Measurements from ENCODE around the gene ATP11A. TPM values are rescaled to one million over a fixed set of nuclear protein-coding genes. Genes with fewer than 3 reads are reported as not detected.

The ATP11A gene
- total and polyA plus RNA-seq, 2 experiments from 2014 or later, result 12.3 to 52.6 TPM

DNA sequence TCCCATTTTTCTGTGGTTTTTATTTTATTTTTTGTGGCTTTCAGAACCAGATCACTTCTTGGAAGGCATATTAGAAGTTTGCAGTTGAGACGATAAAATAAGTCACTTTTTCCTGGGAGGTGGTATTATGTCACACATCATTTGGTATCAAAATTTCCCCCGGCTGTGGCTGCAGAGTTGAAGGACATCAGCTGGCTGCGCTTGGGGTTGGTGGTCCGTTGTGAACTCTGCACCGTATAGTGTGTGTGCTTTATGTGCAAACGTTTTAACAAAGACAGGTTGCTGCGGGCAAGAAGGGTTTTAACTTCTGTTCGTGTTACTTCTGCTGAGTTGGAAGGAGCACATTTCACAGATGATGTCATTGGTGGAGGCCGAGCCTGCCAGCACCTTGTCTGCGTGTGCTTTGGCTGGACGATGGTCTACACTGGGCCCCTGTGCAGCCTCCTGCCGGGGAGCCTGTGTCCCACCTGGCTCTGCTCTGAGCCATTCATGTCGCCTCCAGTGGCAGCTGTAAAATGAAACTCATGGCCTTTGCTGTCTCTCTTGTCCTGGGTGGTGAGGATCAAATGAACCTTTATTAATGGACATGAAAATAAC is 9.6 kb downstream of the ATP11A start:
- H3K4me2 ChIP-seq, result no peak overlapping the region
- no peak overlapping the region for H2AFZ ChIP-seq
- Mint-ChIP-seq H3K4me1 (peaks cover 53% of the 10 kb centered on the region), H3K36me3 (ENCODE audit: low read depth) (peaks cover 14% of the 10 kb centered on the region; the same call in 2 of the 3 replicates), H3K27me3 (ENCODE audit: insufficient read depth, low read depth, poor library complexity) (peaks cover 17% of the 10 kb centered on the region), H3K9me3 (no peaks in the 10 kb centered on the region), H3K4me3 (no peak overlapping the region), H3K27ac (no peak overlapping the region)
- H3K9me2 ChIP-seq (ENCODE audit: insufficient read depth), result no peaks in the 10 kb centered on the region
- H3K36me3 ChIP-seq (ENCODE audit: insufficient read depth), result no peaks in the 10 kb centered on the region
- no peak overlapping the region for H3K4me3 ChIP-seq
- peaks cover 22% of the 10 kb centered on the region for H3K4me1 ChIP-seq (ENCODE audit: insufficient read depth)
- peaks cover 96% of the 10 kb centered on the region for H3K79me2 ChIP-seq (replicated peaks; ENCODE audit: insufficient read depth)
- no peaks in the 10 kb centered on the region for H3F3A ChIP-seq (replicated peaks; ENCODE audit: low read depth)
- H4K20me1 ChIP-seq (replicated peaks; ENCODE audit: insufficient read depth), result peaks cover 11% of the 10 kb centered on the region; the same call in 1 of the 2 replicates
- ATAC-seq, result no peak
- no peaks in the 10 kb centered on the region for H3K27me3 ChIP-seq (ENCODE audit: insufficient read depth)
- TF ChIP-seq EZH2phosphoT487 (IDR thresholded peaks at IDR 0.05; ENCODE audit: unreplicated experiment), result no peak
- TF ChIP-seq, protein P1, sequence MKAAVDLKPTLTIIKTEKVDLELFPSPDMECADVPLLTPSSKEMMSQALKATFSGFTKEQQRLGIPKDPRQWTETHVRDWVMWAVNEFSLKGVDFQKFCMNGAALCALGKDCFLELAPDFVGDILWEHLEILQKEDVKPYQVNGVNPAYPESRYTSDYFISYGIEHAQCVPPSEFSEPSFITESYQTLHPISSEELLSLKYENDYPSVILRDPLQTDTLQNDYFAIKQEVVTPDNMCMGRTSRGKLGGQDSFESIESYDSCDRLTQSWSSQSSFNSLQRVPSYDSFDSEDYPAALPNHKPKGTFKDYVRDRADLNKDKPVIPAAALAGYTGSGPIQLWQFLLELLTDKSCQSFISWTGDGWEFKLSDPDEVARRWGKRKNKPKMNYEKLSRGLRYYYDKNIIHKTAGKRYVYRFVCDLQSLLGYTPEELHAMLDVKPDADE (IDR thresholded peaks at IDR 0.05), result no peak
- no peak for TF ChIP-seq CREB1 (CRISPR knock-in tag; IDR thresholded peaks at IDR 0.05; ENCODE audit: low read depth)
- no peak overlapping the region for H3K27ac ChIP-seq (ENCODE audit: low read depth)
- DNase-seq (ENCODE audit: low spot score), result no peak

DNA sequence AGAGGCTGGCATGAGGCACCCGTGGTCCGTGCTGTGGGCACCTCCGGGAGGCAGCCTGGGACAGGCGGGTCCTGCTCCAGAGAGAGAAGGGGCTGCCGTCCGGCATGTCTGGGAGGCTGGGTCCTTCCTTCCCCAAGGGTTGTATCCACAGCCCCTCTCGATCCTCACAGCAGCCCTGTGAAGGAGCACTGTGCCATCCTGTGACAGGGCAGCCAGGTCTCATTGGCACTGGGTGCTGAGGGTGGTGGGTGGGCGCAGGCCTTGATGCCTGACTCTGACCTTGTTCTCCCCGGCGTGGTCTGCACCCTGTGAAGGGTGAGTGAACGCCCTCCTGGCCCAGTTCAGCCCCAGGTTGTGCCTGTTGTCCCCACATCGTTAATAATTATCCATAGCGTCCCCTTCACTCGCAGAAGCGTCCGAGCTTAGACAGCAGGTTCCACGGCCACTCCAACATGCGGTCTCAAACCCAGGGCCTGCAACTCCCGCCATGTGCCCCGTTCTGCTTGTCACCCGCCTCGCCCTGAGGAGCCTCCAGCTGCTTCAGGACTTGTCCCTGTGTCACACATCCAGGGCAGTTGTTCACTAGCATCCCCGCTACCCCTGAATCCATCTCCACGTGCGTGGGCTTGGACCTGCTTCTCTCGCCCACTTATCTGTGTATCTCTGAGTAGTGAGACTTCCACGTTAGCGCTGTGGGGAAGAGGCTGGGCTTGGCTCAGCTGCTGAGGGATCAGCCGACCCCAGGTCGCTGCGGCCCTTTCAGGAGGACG is 10.6 kb downstream of the ATP11A start:
- H3K27me3 ChIP-seq (ENCODE audit: insufficient read depth), result no peaks in the 10 kb centered on the region
- no peak overlapping the region; the same call in 1 of the 2 replicates for H3K27ac ChIP-seq (ENCODE audit: low read depth)
- ATAC-seq (no peak), DNase-seq (ENCODE audit: low spot score) (no peak)
- Mint-ChIP-seq H3K36me3 (ENCODE audit: low read depth) (peaks cover 14% of the 10 kb centered on the region; the same call in 2 of the 3 replicates), H3K27me3 (ENCODE audit: insufficient read depth, low read depth, poor library complexity) (peaks cover 17% of the 10 kb centered on the region), H3K9me3 (no peaks in the 10 kb centered on the region), H3K27ac (peak overlapping the region; percentile 72; the same call in 1 of the 2 replicates), H3K4me3 (no peak overlapping the region), H3K4me1 (peaks cover 56% of the 10 kb centered on the region)
- no peaks in the 10 kb centered on the region for H3K9me2 ChIP-seq (ENCODE audit: insufficient read depth)
- no peaks in the 10 kb centered on the region for H3F3A ChIP-seq (replicated peaks; ENCODE audit: low read depth)
- H3K4me2 ChIP-seq, result no peak overlapping the region
- H3K79me2 ChIP-seq (replicated peaks; ENCODE audit: insufficient read depth), result peaks cover 96% of the 10 kb centered on the region
- no peaks in the 10 kb centered on the region for H3K36me3 ChIP-seq (ENCODE audit: insufficient read depth)
- H2AFZ ChIP-seq, result no peak overlapping the region
- H4K20me1 ChIP-seq (replicated peaks; ENCODE audit: insufficient read depth), result peaks cover 11% of the 10 kb centered on the region; the same call in 1 of the 2 replicates
- H3K4me3 ChIP-seq, result no peak overlapping the region
- H3K4me1 ChIP-seq (ENCODE audit: insufficient read depth), result peaks cover 33% of the 10 kb centered on the region
- TF ChIP-seq, protein P2, sequence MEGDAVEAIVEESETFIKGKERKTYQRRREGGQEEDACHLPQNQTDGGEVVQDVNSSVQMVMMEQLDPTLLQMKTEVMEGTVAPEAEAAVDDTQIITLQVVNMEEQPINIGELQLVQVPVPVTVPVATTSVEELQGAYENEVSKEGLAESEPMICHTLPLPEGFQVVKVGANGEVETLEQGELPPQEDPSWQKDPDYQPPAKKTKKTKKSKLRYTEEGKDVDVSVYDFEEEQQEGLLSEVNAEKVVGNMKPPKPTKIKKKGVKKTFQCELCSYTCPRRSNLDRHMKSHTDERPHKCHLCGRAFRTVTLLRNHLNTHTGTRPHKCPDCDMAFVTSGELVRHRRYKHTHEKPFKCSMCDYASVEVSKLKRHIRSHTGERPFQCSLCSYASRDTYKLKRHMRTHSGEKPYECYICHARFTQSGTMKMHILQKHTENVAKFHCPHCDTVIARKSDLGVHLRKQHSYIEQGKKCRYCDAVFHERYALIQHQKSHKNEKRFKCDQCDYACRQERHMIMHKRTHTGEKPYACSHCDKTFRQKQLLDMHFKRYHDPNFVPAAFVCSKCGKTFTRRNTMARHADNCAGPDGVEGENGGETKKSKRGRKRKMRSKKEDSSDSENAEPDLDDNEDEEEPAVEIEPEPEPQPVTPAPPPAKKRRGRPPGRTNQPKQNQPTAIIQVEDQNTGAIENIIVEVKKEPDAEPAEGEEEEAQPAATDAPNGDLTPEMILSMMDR (conservative IDR thresholded peaks at IDR 0.05; ENCODE audit: low read depth in 2 of 2), result no peak
- TF ChIP-seq EZH2phosphoT487 (IDR thresholded peaks at IDR 0.05; ENCODE audit: unreplicated experiment), result no peak
- no peak for TF ChIP-seq STAT1 (IDR thresholded peaks at IDR 0.05; ENCODE audit: unreplicated experiment)
- no peak for TF ChIP-seq CREB1 (CRISPR knock-in tag; IDR thresholded peaks at IDR 0.05; ENCODE audit: low read depth)
- TF ChIP-seq, protein P3, sequence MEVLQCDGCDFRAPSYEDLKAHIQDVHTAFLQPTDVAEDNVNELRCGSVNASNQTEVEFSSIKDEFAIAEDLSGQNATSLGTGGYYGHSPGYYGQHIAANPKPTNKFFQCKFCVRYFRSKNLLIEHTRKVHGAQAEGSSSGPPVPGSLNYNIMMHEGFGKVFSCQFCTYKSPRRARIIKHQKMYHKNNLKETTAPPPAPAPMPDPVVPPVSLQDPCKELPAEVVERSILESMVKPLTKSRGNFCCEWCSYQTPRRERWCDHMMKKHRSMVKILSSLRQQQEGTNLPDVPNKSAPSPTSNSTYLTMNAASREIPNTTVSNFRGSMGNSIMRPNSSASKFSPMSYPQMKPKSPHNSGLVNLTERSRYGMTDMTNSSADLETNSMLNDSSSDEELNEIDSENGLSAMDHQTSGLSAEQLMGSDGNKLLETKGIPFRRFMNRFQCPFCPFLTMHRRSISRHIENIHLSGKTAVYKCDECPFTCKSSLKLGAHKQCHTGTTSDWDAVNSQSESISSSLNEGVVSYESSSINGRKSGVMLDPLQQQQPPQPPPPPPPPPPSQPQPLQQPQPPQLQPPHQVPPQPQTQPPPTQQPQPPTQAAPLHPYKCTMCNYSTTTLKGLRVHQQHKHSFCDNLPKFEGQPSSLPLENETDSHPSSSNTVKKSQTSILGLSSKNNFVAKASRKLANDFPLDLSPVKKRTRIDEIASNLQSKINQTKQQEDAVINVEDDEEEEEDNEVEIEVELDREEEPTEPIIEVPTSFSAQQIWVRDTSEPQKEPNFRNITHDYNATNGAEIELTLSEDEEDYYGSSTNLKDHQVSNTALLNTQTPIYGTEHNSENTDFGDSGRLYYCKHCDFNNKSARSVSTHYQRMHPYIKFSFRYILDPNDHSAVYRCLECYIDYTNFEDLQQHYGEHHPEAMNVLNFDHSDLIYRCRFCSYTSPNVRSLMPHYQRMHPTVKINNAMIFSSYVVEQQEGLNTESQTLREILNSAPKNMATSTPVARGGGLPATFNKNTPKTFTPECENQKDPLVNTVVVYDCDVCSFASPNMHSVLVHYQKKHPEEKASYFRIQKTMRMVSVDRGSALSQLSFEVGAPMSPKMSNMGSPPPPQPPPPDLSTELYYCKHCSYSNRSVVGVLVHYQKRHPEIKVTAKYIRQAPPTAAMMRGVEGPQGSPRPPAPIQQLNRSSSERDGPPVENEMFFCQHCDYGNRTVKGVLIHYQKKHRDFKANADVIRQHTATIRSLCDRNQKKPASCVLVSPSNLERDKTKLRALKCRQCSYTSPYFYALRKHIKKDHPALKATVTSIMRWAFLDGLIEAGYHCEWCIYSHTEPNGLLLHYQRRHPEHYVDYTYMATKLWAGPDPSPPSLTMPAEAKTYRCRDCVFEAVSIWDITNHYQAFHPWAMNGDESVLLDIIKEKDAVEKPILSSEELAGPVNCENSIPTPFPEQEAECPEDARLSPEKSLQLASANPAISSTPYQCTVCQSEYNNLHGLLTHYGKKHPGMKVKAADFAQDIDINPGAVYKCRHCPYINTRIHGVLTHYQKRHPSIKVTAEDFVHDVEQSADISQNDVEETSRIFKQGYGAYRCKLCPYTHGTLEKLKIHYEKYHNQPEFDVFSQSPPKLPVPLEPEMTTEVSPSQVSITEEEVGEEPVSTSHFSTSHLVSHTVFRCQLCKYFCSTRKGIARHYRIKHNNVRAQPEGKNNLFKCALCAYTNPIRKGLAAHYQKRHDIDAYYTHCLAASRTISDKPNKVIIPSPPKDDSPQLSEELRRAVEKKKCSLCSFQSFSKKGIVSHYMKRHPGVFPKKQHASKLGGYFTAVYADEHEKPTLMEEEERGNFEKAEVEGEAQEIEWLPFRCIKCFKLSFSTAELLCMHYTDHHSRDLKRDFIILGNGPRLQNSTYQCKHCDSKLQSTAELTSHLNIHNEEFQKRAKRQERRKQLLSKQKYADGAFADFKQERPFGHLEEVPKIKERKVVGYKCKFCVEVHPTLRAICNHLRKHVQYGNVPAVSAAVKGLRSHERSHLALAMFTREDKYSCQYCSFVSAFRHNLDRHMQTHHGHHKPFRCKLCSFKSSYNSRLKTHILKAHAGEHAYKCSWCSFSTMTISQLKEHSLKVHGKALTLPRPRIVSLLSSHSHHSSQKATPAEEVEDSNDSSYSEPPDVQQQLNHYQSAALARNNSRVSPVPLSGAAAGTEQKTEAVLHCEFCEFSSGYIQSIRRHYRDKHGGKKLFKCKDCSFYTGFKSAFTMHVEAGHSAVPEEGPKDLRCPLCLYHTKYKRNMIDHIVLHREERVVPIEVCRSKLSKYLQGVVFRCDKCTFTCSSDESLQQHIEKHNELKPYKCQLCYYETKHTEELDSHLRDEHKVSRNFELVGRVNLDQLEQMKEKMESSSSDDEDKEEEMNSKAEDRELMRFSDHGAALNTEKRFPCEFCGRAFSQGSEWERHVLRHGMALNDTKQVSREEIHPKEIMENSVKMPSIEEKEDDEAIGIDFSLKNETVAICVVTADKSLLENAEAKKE (CRISPR knock-in tag; IDR thresholded peaks at IDR 0.05), result no peak
- TF ChIP-seq ZNF114 (CRISPR knock-in tag; IDR thresholded peaks at IDR 0.05), result no peak

Data from GM23338 (cell line).